Colonic mucosa (tissue), 4 donors: ENCODE results near the gene DTX4. TPM values are rescaled to one million over a fixed set of nuclear protein-coding genes. Genes with fewer than 3 reads are reported as not detected.
A peak's percentile ranks its signal among the peaks of the same experiment; 100 is the strongest.

Source experiments
- DNase-seq: peaks from one replicate; pipeline ENCODE4 v3.0.0-alpha.2; 2020
- H3K27ac ChIP-seq: fragments of 200-600 bp; one replicate; pipeline ENCODE4 v1.8.0; 2021
- H3K27me3 ChIP-seq: fragments of 200-600 bp; one replicate; pipeline ENCODE4 v1.8.0; 2021
- H3K36me3 ChIP-seq: fragments of 200-600 bp; one replicate; pipeline ENCODE4 v1.8.0; 2021
- H3K4me1 ChIP-seq: fragments of 200-600 bp; one replicate; pipeline ENCODE4 v1.8.0; 2021; ENCODE audit warnings: mild to moderate bottlenecking
- H3K4me3 ChIP-seq: fragments of 200-600 bp; one replicate; pipeline ENCODE4 v1.8.0; 2021
- H3K9ac ChIP-seq, 2 donors: one replicate each; pipeline ENCODE4 v1.7.0; 2013; ENCODE audit warnings: control low read depth in 2 of 2, low read depth in 2 of 2, low read length in 2 of 2
- H3K9me3 ChIP-seq: fragments of 200-600 bp; one replicate; pipeline ENCODE4 v1.8.0; 2021
- intact Hi-C: fragments of 100-400 bp; cut with DNase I; formaldehyde crosslinking; loops from one replicate; pipeline ENCODE4 v1.14.1; 2022
- total RNA-seq, 2 donors: library from RNA; stranded (reverse); fragmentation: NEBNext Ultra II Directional in 1 of 2; extraction: Animal tissue kit (Norgen Biotek cat#: 25700) in 1 of 2; gene quantifications; one replicate each; pipeline ENCODE4 v1.2.1, GENCODE V29; 2021
- TF ChIP-seq, protein P1 (sequence below): fragments of 200-600 bp; IDR thresholded peaks from one replicate; pipeline ENCODE4 v1.8.0; 2022; ENCODE audit warnings: antibody characterized with exemption, mild to moderate bottlenecking
- donor health status: healthy.
- donor health status: DM: no; HTN: no; CAD: no.
- donor health status: DM: no; HTN: no; CAD: no.

Gene DTX4
- total RNA-seq, 2 donors from 2014 or later: 54.7 to 59.7 TPM

DNA sequence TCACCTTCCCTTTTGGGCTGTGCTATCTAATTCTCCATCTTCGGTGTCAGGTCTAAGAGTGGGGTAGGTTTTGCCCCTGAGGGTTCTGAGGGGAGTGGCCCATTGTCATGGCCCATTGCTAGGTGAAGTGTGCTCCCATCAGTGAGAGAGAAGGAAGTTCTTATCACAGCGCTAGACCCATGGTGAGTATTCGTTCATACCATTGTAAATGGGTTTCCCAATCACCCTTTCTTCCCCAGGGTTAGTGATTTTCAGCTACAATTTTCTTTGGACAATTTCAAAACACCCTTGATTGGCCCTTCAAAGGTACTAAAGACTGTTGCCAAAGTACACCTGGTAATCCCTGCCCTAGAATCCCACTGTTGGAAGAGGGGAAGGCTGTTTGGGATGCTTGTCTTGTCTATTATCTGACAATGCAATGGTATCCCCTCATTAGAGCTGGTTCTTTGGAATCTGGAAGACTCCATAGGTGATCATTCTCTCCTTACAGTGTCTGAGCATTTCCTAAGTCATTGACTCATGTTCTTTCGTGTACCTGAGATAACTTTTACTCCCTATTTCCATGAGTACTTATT lies 20.6 kb downstream of the DTX4 start:
- no peak overlapping the region for H3K4me3 ChIP-seq
- H3K4me1 ChIP-seq: peaks cover 15% of the 10 kb centered on the region
- DNase-seq: no peak
- H3K9ac ChIP-seq: peak overlapping the region in 1 of 2 donors; percentile 38
- intact Hi-C loops: no loop called here
- H3K27ac ChIP-seq: no peak overlapping the region
- no peaks in the 10 kb centered on the region for H3K9me3 ChIP-seq
- TF ChIP-seq, protein P1, sequence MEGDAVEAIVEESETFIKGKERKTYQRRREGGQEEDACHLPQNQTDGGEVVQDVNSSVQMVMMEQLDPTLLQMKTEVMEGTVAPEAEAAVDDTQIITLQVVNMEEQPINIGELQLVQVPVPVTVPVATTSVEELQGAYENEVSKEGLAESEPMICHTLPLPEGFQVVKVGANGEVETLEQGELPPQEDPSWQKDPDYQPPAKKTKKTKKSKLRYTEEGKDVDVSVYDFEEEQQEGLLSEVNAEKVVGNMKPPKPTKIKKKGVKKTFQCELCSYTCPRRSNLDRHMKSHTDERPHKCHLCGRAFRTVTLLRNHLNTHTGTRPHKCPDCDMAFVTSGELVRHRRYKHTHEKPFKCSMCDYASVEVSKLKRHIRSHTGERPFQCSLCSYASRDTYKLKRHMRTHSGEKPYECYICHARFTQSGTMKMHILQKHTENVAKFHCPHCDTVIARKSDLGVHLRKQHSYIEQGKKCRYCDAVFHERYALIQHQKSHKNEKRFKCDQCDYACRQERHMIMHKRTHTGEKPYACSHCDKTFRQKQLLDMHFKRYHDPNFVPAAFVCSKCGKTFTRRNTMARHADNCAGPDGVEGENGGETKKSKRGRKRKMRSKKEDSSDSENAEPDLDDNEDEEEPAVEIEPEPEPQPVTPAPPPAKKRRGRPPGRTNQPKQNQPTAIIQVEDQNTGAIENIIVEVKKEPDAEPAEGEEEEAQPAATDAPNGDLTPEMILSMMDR: no peak
- H3K27me3 ChIP-seq: no peaks in the 10 kb centered on the region
- H3K36me3 ChIP-seq: peaks cover 9% of the 10 kb centered on the region

DNA sequence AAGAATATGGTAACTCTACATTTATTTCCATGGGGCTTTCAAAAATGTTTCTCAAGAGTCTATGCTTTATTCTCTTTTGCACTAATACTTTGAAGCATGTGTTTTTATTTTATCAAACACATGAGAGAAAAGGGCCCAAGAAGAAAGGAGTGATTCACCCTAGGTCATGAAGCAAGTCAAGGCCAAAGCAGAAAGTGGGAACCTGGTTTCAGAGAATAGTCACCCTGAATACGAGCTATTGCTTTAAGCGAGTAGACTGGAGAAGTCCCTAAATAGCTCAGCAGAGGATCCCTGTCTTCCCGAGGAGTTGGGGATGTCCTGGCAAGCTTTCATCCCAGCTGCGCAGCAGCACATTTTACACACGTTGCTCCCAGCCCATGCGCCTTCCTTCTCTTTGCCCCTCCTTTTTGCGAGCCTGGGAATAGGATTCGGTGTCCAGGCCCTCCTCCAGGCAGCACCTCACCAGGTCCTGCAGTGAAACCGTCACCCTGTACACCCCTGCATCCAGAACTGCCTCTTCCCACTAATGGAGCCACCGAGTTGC lies 21.7 kb downstream of the DTX4 start:
- Histone ChIP-seq H3K36me3 (peaks cover 9% of the 10 kb centered on the region), H3K9ac (no peak overlapping the region)
- TF ChIP-seq, protein P1: no peak

DNA sequence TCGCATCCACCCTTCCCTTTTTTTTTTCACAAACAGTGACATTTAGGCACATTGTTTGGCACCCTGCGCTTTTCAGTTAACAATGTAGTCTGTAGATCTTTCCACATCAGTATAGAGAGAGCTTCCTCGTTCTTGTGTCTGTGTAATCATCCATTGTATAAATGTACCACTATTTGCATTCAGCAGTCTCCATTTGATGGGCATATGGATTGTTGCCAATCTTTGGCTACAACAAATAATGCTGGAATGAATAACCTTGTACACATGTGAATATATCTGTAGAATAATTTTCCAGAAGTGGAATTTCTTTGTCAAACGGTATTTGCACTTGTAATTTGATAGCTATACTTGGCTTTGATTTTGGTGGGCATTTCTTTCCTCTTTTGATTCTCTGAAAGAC lies 23.7 kb downstream of the DTX4 start:
- intact Hi-C loops: no loop called here
- Histone ChIP-seq H3K4me3 (no peak overlapping the region), H3K9me3 (no peaks in the 10 kb centered on the region), H3K27me3 (no peaks in the 10 kb centered on the region), H3K36me3 (peaks cover 9% of the 10 kb centered on the region), H3K27ac (no peak overlapping the region), H3K4me1 (peaks cover 3% of the 10 kb centered on the region), H3K9ac (no peak overlapping the region)
- TF ChIP-seq, protein P1: no peak
- DNase-seq: no peak

More for the DNA sequence above, 21.7 kb downstream of the DTX4 start:
- H3K4me1 ChIP-seq: peaks cover 12% of the 10 kb centered on the region
- no peaks in the 10 kb centered on the region for H3K9me3 ChIP-seq
- intact Hi-C loops: no loop called here
- no peaks in the 10 kb centered on the region for H3K27me3 ChIP-seq
- H3K4me3 ChIP-seq: no peak overlapping the region
- no peak for DNase-seq
- no peak overlapping the region for H3K27ac ChIP-seq

DNA sequence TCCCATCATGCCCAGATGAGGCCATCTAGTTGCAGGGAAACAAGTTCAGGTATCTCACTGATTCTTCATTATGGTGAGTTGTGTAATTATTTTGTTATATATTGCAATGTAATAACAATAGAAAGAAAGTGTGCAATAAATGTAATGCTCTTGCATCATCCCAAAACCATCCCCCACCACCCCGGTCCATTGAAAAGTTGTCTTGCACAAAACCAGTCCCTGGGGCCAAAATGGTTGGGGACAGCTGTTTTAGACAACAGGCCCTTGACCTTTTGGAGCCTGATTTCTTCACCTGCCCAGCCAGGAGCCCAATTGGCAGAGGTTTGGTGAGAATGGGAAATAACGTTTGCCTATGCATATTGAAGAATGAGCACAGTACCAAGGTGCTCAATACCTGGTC lies 24.8 kb downstream of the DTX4 start:
- no peaks in the 10 kb centered on the region for H3K27me3 ChIP-seq
- H3K27ac ChIP-seq: no peak overlapping the region
- H3K4me3 ChIP-seq: no peak overlapping the region
- H3K36me3 ChIP-seq: peaks cover 9% of the 10 kb centered on the region
- intact Hi-C loops: no loop called here
- no peak for DNase-seq
- no peaks in the 10 kb centered on the region for H3K4me1 ChIP-seq
- no peaks in the 10 kb centered on the region for H3K9me3 ChIP-seq
- H3K9ac ChIP-seq: no peak overlapping the region
- TF ChIP-seq, protein P1: no peak

DNA sequence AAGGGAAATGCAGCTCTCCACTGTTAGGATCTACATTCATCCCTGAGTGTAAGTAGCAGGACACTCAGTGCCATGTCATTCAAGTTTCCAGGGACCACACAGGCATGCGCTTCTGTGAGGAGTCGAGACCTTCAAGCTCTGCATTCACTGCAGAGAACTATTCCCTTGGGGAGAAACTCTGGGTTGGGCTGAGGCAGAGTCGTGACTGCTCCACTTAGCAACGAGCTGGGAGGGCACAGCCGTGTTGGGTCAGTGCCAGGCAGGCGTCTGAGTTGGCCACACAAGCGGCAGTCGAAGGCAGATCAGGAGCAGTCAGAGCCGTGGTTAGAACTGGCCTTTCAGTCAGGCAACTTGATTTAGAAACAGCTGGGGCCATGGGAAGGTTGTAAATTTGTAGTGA lies 26.1 kb downstream of the DTX4 start:
- Histone ChIP-seq H3K36me3 (no peaks in the 10 kb centered on the region), H3K4me1 (no peaks in the 10 kb centered on the region), H3K27me3 (no peaks in the 10 kb centered on the region), H3K9me3 (no peaks in the 10 kb centered on the region), H3K27ac (no peak overlapping the region), H3K9ac (peak overlapping the region in 1 of 2 donors; percentile 13), H3K4me3 (no peak overlapping the region)
- TF ChIP-seq, protein P1: no peak
- intact Hi-C loops: no loop called here
- DNase-seq: no peak
